Fibroblast of lung (primary cell): ENCODE measurements around the gene URB2. TPM values are rescaled to one million over a fixed set of nuclear protein-coding genes. Genes with fewer than 3 reads are reported as not detected.
"Not testable (repeated sequence)": the region's sequence is repeated elsewhere in the genome, so short reads cannot be mapped to it uniquely, and the experiment has no call there.

Experiments
- DNase-seq, 2 donors: peaks; one replicate each; pipeline versions ENCODE4 v3.0.0 to v3.0.0-alpha.2; 2010; ENCODE audit warnings: low read depth in 2 of 2
- H2AFZ ChIP-seq: 2 replicates; pipeline ENCODE4 v1.5.1; 2012; ENCODE audit warnings: low read length, control low read depth, inconsistent platforms
- H3K27ac ChIP-seq: 2 replicates; pipeline ENCODE4 v1.5.1; 2011; ENCODE audit warnings: low read length, control low read depth; ENCODE audit not compliant: insufficient read depth
- H3K27me3 ChIP-seq: 2 replicates; pipeline ENCODE4 v1.5.1; 2011; ENCODE audit warnings: mild to moderate bottlenecking, low read length; ENCODE audit not compliant: control insufficient read depth, insufficient read depth
- H3K36me3 ChIP-seq: 2 replicates; pipeline ENCODE4 v1.5.1; 2011; ENCODE audit warnings: low read length; ENCODE audit not compliant: control insufficient read depth, insufficient read depth
- H3K4me1 ChIP-seq: 2 replicates; pipeline ENCODE4 v1.5.1; 2011; ENCODE audit warnings: low read length; ENCODE audit not compliant: control insufficient read depth, insufficient read depth; ENCODE audit errors: extremely low read depth
- H3K4me2 ChIP-seq: 2 replicates; pipeline ENCODE4 v1.5.1; 2011; ENCODE audit warnings: low read length, control low read depth; ENCODE audit not compliant: insufficient read depth; ENCODE audit errors: extremely low read depth
- H3K4me3 ChIP-seq, 4 experiments: fragments of 200-600 bp in 1 of 4; sonication (generic) in 1 of 4; replicated peaks in 1 of 4; 2 replicates each; pipeline ENCODE4 v1.5.1; 2011 to 2016; ENCODE audit warnings: low read length in 4 of 4, low read depth in 3 of 4, mild to moderate bottlenecking in 3 of 4, control low read depth in 2 of 4, inconsistent platforms in 1 of 4, mixed read lengths in 1 of 4; ENCODE audit not compliant: insufficient read depth in 1 of 4; ENCODE audit errors: control extremely low read depth in 1 of 4
- H3K79me2 ChIP-seq: 2 replicates; pipeline ENCODE4 v1.5.1; 2012; ENCODE audit warnings: mild to moderate bottlenecking, low read length, inconsistent platforms; ENCODE audit not compliant: control insufficient read depth, insufficient read depth
- H3K9ac ChIP-seq: 2 replicates; pipeline ENCODE4 v1.5.1; 2011; ENCODE audit warnings: mild to moderate bottlenecking, low read length, control low read depth; ENCODE audit not compliant: insufficient read depth
- H3K9me3 ChIP-seq: 2 replicates; pipeline ENCODE4 v1.5.1; 2012; ENCODE audit warnings: low read depth, low read length; ENCODE audit not compliant: control insufficient read depth, insufficient read depth
- H4K20me1 ChIP-seq: 2 replicates; pipeline ENCODE4 v1.5.1; 2011; ENCODE audit warnings: low read length; ENCODE audit not compliant: control insufficient read depth, insufficient read depth; ENCODE audit errors: extremely low read depth
- EZH2 ChIP-seq: IDR thresholded peaks from 2 replicates; pipeline ENCODE4 v1.5.1; 2012; ENCODE audit warnings: low read length, control low read depth, mild to moderate bottlenecking; ENCODE audit errors: missing control alignments
- polyA plus RNA-seq, 2 donors: library from polyadenylated mRNA; depleted of rRNA in 1 of 2; stranded (reverse) in 1 of 2; unstranded in 1 of 2; fragments of >200 nt; gene quantifications; 2 replicates each; pipeline ENCODE4 v1.2.1, GENCODE V29; 2011 to 2012; ENCODE audit warnings: missing spikeins in 1 of 2
- total RNA-seq: library from RNA; depleted of rRNA; stranded (reverse); fragments of >200 nt; gene quantifications from 2 replicates; pipeline ENCODE4 v1.2.1, GENCODE V29; 2014
- TF ChIP-seq, protein P1 (sequence below), 2 donors: IDR thresholded peaks in 1 of 2; conservative IDR thresholded peaks in 1 of 2; 1 replicate in 1 of 2; 2 replicates in 1 of 2; pipeline ENCODE4 v1.5.1; 2011 to 2012; ENCODE audit warnings: low read length in 2 of 2, control low read depth in 1 of 2, inconsistent platforms in 1 of 2, low read depth in 1 of 2, mild to moderate bottlenecking in 1 of 2

The URB2 gene
- total and polyA plus RNA-seq, 2 donors (not counting 1 experiment from before 2014, with no cell fraction given) = 5.2 to 8.8 TPM

DNA sequence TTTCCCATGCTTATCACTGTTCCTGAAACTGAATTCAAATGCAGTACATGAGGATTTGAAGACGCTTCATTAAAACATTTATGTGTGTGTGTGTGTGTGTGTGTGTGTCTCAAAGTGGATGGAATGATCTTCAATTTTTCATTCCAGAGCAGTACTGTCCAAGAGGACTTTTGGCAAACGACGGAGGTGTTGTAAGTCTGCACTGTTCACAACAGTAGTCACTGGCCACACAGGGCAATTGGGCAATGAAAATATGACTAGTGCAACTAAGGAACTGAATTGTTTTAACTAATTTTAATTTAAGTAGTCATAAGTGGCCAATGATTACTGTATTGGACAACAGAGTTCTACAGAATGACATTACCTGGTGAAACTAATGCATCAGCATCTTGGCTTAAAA lies 5.2 kb upstream of the URB2 start:
- no peak overlapping the region for H2AFZ ChIP-seq
- H3K36me3 ChIP-seq = no peaks in the 10 kb centered on the region
- peaks cover 83% of the 10 kb centered on the region for H3K79me2 ChIP-seq
- no peaks in the 10 kb centered on the region for H3K9me3 ChIP-seq
- H3K4me2 ChIP-seq = no peak overlapping the region
- H3K4me1 ChIP-seq = peaks cover 2% of the 10 kb centered on the region
- no peak overlapping the region for H3K4me3 ChIP-seq
- H3K27ac ChIP-seq = no peak overlapping the region
- H4K20me1 ChIP-seq = no peaks in the 10 kb centered on the region
- TF ChIP-seq EZH2 = no peak
- TF ChIP-seq, protein P1, sequence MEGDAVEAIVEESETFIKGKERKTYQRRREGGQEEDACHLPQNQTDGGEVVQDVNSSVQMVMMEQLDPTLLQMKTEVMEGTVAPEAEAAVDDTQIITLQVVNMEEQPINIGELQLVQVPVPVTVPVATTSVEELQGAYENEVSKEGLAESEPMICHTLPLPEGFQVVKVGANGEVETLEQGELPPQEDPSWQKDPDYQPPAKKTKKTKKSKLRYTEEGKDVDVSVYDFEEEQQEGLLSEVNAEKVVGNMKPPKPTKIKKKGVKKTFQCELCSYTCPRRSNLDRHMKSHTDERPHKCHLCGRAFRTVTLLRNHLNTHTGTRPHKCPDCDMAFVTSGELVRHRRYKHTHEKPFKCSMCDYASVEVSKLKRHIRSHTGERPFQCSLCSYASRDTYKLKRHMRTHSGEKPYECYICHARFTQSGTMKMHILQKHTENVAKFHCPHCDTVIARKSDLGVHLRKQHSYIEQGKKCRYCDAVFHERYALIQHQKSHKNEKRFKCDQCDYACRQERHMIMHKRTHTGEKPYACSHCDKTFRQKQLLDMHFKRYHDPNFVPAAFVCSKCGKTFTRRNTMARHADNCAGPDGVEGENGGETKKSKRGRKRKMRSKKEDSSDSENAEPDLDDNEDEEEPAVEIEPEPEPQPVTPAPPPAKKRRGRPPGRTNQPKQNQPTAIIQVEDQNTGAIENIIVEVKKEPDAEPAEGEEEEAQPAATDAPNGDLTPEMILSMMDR (conservative IDR thresholded peaks at IDR 0.05 in 1 of 2, IDR thresholded peaks at IDR 0.05 in 1 of 2; ENCODE audit: low read depth in 1 of 2, low read length in 2 of 2) = no peak
- peak; percentile 38 to 82 for DNase-seq
- H3K9ac ChIP-seq = no peak overlapping the region
- no peaks in the 10 kb centered on the region for H3K27me3 ChIP-seq

DNA sequence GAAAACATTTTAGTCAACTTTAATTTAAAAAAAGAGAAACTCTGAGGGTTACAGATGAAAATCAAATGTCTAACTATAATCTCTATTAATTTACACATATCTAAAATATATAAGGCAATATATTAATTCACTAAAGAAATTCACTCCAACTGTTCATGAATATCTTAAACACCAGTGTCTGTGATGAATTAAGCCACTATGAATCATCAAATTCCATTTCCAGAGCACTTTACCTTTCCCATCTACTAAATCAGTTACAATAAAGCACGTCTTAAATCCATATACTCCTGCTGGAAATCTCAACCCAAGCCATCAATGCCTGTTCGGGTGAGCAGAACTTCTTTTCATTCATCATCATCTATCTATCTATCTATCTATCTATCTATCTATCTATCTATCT lies 4.4 kb upstream of the URB2 start:
- peaks cover 2% of the 10 kb centered on the region for H3K4me1 ChIP-seq
- H3K4me3 ChIP-seq = no peak overlapping the region
- H3K27ac ChIP-seq = no peak overlapping the region
- no peaks in the 10 kb centered on the region for H4K20me1 ChIP-seq
- no peaks in the 10 kb centered on the region for H3K27me3 ChIP-seq
- H3K9me3 ChIP-seq = no peaks in the 10 kb centered on the region
- DNase-seq = peak in 1 of 2 donors; percentile 50
- peaks cover 83% of the 10 kb centered on the region for H3K79me2 ChIP-seq
- H2AFZ ChIP-seq = no peak overlapping the region
- H3K36me3 ChIP-seq = no peaks in the 10 kb centered on the region
- H3K4me2 ChIP-seq = no peak overlapping the region
- no peak overlapping the region for H3K9ac ChIP-seq
- TF ChIP-seq, protein P1 (conservative IDR thresholded peaks at IDR 0.05 in 1 of 2, IDR thresholded peaks at IDR 0.05 in 1 of 2; ENCODE audit: low read depth in 1 of 2, low read length in 2 of 2) = no peak
- no peak for TF ChIP-seq EZH2

DNA sequence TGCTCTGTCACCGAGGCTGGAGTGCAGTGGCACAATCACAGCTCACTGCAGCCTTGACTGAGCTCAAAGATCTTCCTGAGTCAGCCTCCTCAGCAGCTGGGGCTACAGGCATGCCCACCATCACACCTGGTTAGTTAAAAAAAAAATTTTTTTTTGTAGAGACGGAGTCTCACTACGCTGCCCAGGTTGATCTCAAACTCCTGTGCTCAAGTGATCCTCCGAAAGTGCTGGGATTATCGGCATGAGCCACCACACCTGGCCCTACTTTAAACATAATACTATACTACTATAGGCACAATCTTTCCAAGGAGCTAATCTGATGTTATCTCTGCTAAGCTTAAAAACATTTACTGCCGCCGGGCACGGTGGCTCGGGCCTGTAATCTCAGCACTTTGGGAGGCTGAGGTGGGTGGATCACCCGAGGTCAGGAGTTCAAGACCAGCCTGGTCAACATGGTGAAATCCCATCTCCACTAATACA lies 3.4 kb upstream of the URB2 start:
- not testable (repeated sequence) for H2AFZ ChIP-seq, H3K4me2 ChIP-seq, H3K4me1 ChIP-seq, H3K27ac ChIP-seq, H3K27me3 ChIP-seq, DNase-seq, H3K4me3 ChIP-seq, H3K9me3 ChIP-seq, H3K9ac ChIP-seq, H3K36me3 ChIP-seq, H4K20me1 ChIP-seq
- peaks cover 83% of the 10 kb centered on the region for H3K79me2 ChIP-seq
